Stimulated activated naive CD4-positive, alpha-beta T cell treated with Interleukin-2 at 50 U/mL for 16 hours (primary cell): ENCODE results near the gene RNF225.
"Not testable (repeated sequence)": the region's sequence is repeated elsewhere in the genome, so short reads cannot be mapped to it uniquely, and the experiment has no call there.

Source experiments
- DNase-seq: peaks from one replicate; lab custom pipeline; 2025; lab: John Stamatoyannopoulos, UW

The RNF225 gene

GRCh38 chr19:58387338-58388174 lies 7.9 kb upstream of the RNF225 start:
- DNase-seq: no peak

- no peak for DNase-seq
Observed at GRCh38 chr19:58388175-58388526, 7.3 kb upstream of the RNF225 start.

GRCh38 chr19:58392945-58393724 lies 2.3 kb upstream of the RNF225 start:
- no peak for DNase-seq

GRCh38 chr19:58393725-58394033 lies 1.8 kb upstream of the RNF225 start:
- DNase-seq: no peak

- no peak for DNase-seq
Observed at GRCh38 chr19:58394821-58395219, 636 bp upstream of the RNF225 start.

GRCh38 chr19:58395979-58396627 lies 647 bp downstream of the RNF225 start:
- DNase-seq: no peak

- no peak for DNase-seq
Observed at GRCh38 chr19:58396691-58397532, 1.5 kb downstream of the RNF225 start.

- no peak for DNase-seq
Observed at GRCh38 chr19:58397533-58398037, 2.1 kb downstream of the RNF225 start.

- no peak for DNase-seq
Observed at GRCh38 chr19:58398087-58398486, 2.6 kb downstream of the RNF225 start.

GRCh38 chr19:58398545-58398944 lies 3.1 kb downstream of the RNF225 start:
- DNase-seq: no peak

GRCh38 chr19:58399903-58400302 lies 4.4 kb downstream of the RNF225 start:
- DNase-seq: no peak

- DNase-seq: no peak
Observed at GRCh38 chr19:58400316-58400915, 5.0 kb downstream of the RNF225 start.

- DNase-seq: peak; percentile 99
Observed at GRCh38 chr19:58400916-58401839, 5.7 kb downstream of the RNF225 start.

GRCh38 chr19:58401840-58402421 lies 6.5 kb downstream of the RNF225 start:
- no peak for DNase-seq

- not testable (repeated sequence) for DNase-seq
Observed at GRCh38 chr19:58403920-58404478, 8.5 kb downstream of the RNF225 start.

GRCh38 chr19:58406818-58407657 lies 11.6 kb downstream of the RNF225 start:
- no peak for DNase-seq

GRCh38 chr19:58407658-58408151 lies 12.2 kb downstream of the RNF225 start:
- DNase-seq: no peak
